Stimulated activated effector memory CD8-positive, alpha-beta T cell treated with anti-CD3 and anti-CD28 coated beads, Interleukin-12 subunit alpha, Interleukin-12 subunit beta, amount 100 ng/mL, for 72 hours (primary cell): ENCODE measurements around the gene KLHDC7A.
A peak's percentile ranks its signal among the peaks of the same experiment; 100 is the strongest.

Experiments
- ATAC-seq: fragments of 150-1000 bp; cut with Tn5 transposase; 2 replicates; pipeline ENCODE4 v1.10.0; 2021
- DNase-seq, 2 donors: peaks; one replicate each; pipeline ENCODE4 v3.0.0; 2021 to 2022; ENCODE audit warnings: low spot score in 2 of 2
- H3K27ac Mint-ChIP-seq: one replicate; pipeline ENCODE4 v1.8.0; 2022; ENCODE audit warnings: mild to moderate bottlenecking, mixed read lengths
- H3K36me3 Mint-ChIP-seq: one replicate; pipeline ENCODE4 v1.8.0; 2022; ENCODE audit warnings: mild to moderate bottlenecking, mixed read lengths
- H3K4me1 Mint-ChIP-seq: one replicate; pipeline ENCODE4 v1.8.0; 2022; ENCODE audit warnings: mixed read lengths
- H3K4me3 Mint-ChIP-seq: one replicate; pipeline ENCODE4 v1.8.0; 2022; ENCODE audit warnings: mild to moderate bottlenecking, mixed read lengths
- H3K9me3 Mint-ChIP-seq: one replicate; pipeline ENCODE4 v1.8.0; 2022; ENCODE audit warnings: mixed read lengths

The KLHDC7A gene

DNA sequence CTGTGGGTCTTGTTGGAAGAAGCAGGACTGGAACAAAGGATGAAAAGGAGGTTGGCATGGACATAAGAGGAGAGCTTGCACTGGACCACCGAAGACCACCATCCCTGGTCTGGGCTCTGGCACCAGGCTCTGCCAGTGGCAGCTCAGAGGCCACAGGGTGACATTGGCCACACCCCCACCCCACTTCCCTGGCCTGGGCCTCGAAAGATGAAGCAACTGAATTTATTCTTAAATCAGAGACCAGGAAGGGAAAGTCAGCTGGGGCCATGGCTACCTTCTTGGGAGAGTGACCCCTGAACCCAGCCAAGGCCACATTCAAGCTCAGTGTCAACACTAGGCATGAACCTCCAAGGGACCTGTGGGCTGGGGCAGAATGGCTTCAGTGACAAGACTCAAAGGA is 4.0 kb downstream of the KLHDC7A start:
- Mint-ChIP-seq H3K36me3 (no peaks in the 10 kb centered on the region), H3K9me3 (no peaks in the 10 kb centered on the region), H3K4me1 (peaks cover 7% of the 10 kb centered on the region), H3K4me3 (no peak overlapping the region), H3K27ac (no peak overlapping the region)
- DNase-seq (no peak), ATAC-seq (peak; percentile 27)

- ATAC-seq (no peak), DNase-seq (no peak)
- Mint-ChIP-seq H3K27ac (no peak overlapping the region), H3K4me3 (no peak overlapping the region), H3K9me3 (no peaks in the 10 kb centered on the region), H3K4me1 (peaks cover 2% of the 10 kb centered on the region), H3K36me3 (no peaks in the 10 kb centered on the region)
These were observed 4.5 kb downstream of the KLHDC7A start for GRCh38 chr1:18485227-18485626.

- Mint-ChIP-seq H3K4me3 (no peak overlapping the region), H3K36me3 (no peaks in the 10 kb centered on the region), H3K27ac (no peak overlapping the region), H3K4me1 (no peaks in the 10 kb centered on the region), H3K9me3 (no peaks in the 10 kb centered on the region)
- ATAC-seq (no peak), DNase-seq (no peak)
These were observed 5.5 kb downstream of the KLHDC7A start for GRCh38 chr1:18486195-18486594.

- H3K4me1 Mint-ChIP-seq = no peaks in the 10 kb centered on the region
These were observed 8.8 kb downstream of the KLHDC7A start for GRCh38 chr1:18489417-18490143.

DNA sequence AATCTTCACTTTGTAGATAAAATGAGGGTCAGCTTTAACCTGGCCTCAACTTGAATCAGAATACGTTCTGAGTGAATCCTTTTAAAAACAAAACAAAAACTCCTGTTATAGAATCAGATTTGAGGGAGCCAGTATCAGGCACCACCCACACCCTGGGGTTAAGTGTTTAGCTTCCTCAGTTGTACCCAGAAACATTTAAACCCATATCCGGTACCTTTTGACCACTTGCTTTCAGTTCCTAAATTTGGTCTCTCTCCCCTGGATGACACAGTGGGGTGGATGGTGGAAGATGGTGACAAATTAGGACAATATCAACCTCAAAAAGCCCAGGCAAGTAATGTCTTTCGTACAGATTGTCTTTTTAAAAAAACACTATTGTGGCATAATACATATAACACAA is 10.4 kb downstream of the KLHDC7A start:
- Mint-ChIP-seq H3K9me3 (no peaks in the 10 kb centered on the region), H3K4me1 (no peaks in the 10 kb centered on the region)
- no peak for ATAC-seq

More at GRCh38 chr1:18489417-18490143, 8.8 kb downstream of the KLHDC7A start:
- no peak overlapping the region for H3K4me3 Mint-ChIP-seq
- H3K27ac Mint-ChIP-seq = no peak overlapping the region
- H3K36me3 Mint-ChIP-seq = no peaks in the 10 kb centered on the region
- DNase-seq (no peak), ATAC-seq (no peak)
- no peaks in the 10 kb centered on the region for H3K9me3 Mint-ChIP-seq

DNA sequence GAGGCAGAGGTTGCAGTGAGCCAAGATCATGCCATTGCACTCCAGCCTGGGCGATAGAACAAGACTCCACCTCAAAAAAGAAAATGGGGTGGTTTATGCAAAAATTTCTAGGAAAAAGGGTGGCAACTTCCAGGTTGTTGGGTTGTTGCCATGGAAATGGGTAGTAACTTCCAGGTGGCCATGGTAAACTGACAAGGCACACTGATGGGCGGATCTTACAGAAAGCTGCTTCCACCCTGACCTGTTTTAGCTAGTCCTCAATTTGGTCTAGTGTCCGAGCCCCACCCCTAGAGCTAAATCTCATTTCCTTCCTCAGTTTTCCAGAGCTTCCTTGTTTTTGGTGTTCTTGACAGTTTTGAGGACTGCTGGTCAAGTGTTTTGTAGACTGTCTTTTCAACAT is 13.6 kb downstream of the KLHDC7A start:
- Mint-ChIP-seq H3K4me1 (no peaks in the 10 kb centered on the region), H3K27ac (no peak overlapping the region), H3K4me3 (no peak overlapping the region), H3K9me3 (no peaks in the 10 kb centered on the region), H3K36me3 (no peaks in the 10 kb centered on the region)
- ATAC-seq = no peak
- no peak for DNase-seq

More for the DNA sequence above, 10.4 kb downstream of the KLHDC7A start:
- DNase-seq = no peak
- Mint-ChIP-seq H3K36me3 (no peaks in the 10 kb centered on the region), H3K4me3 (no peak overlapping the region), H3K27ac (no peak overlapping the region)

GRCh38 chr1:18495635-18496034 is 14.9 kb downstream of the KLHDC7A start:
- no peak overlapping the region for H3K27ac Mint-ChIP-seq
- H3K36me3 Mint-ChIP-seq = no peaks in the 10 kb centered on the region
- H3K4me1 Mint-ChIP-seq = no peaks in the 10 kb centered on the region
- H3K9me3 Mint-ChIP-seq = no peaks in the 10 kb centered on the region
- no peak for DNase-seq
- no peak overlapping the region for H3K4me3 Mint-ChIP-seq
- ATAC-seq = no peak

DNA sequence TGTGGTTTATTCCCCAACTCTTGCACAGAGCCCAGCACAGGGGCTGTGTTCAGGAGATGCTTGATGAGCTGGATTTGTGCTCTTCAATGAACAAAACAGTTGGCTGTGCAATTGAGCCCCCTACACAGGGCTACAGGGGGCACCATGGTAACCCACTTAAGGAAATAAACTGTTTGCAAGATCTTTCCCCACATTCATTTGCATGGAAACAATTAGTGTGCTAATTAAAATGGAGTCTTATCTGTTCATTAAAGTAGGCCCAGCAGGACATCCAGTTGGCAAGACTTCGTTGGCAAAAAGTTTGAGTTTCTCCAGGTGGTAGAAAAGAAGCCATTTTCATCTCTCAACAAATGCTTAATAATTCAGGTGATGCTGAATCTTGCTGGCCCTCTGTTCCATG is 15.3 kb downstream of the KLHDC7A start:
- H3K4me3 Mint-ChIP-seq = no peak overlapping the region
- no peaks in the 10 kb centered on the region for H3K4me1 Mint-ChIP-seq
- H3K36me3 Mint-ChIP-seq = no peaks in the 10 kb centered on the region
- no peak for DNase-seq
- no peak overlapping the region for H3K27ac Mint-ChIP-seq
- no peak for ATAC-seq
- H3K9me3 Mint-ChIP-seq = no peaks in the 10 kb centered on the region

- no peaks in the 10 kb centered on the region for H3K36me3 Mint-ChIP-seq
- H3K4me3 Mint-ChIP-seq = no peak overlapping the region
- ATAC-seq = no peak
- H3K27ac Mint-ChIP-seq = no peak overlapping the region
- no peak for DNase-seq
- no peaks in the 10 kb centered on the region for H3K9me3 Mint-ChIP-seq
- no peaks in the 10 kb centered on the region for H3K4me1 Mint-ChIP-seq
These were observed 15.9 kb downstream of the KLHDC7A start for GRCh38 chr1:18496497-18497235.

GRCh38 chr1:18501833-18502232 is 21.1 kb downstream of the KLHDC7A start:
- H3K4me3 Mint-ChIP-seq = no peak overlapping the region
- DNase-seq (no peak), ATAC-seq (no peak)
- no peaks in the 10 kb centered on the region for H3K9me3 Mint-ChIP-seq
- no peaks in the 10 kb centered on the region for H3K36me3 Mint-ChIP-seq
- H3K4me1 Mint-ChIP-seq = no peaks in the 10 kb centered on the region
- H3K27ac Mint-ChIP-seq = no peak overlapping the region

GRCh38 chr1:18504609-18505008 is 23.9 kb downstream of the KLHDC7A start:
- DNase-seq = no peak
- no peak overlapping the region for H3K27ac Mint-ChIP-seq
- no peak for ATAC-seq
- peaks cover 3% of the 10 kb centered on the region for H3K9me3 Mint-ChIP-seq
- H3K36me3 Mint-ChIP-seq = no peaks in the 10 kb centered on the region
- H3K4me3 Mint-ChIP-seq = no peak overlapping the region
- H3K4me1 Mint-ChIP-seq = no peaks in the 10 kb centered on the region

DNA sequence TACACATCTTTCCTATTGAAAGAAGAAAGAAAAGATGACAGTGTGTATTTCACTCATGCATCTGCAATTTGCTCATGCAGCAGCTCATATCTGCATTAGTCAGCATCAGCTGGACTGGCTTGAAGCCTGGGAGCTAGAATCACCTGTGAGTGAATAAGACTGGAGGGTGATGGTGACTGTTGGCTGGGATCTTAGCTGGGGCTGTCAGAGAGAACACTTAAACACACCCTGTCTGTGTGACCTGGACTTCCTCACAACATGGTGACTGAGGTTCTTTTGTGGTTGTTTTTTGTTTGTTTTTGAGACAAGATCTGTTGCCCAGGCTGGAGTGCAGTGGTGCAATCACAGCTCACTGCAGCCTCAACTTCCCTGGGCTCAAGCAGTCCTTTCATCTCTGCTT is 24.9 kb downstream of the KLHDC7A start:
- no peaks in the 10 kb centered on the region for H3K4me1 Mint-ChIP-seq
- H3K27ac Mint-ChIP-seq = no peak overlapping the region
- no peak for ATAC-seq
- DNase-seq = no peak
- no peak overlapping the region for H3K4me3 Mint-ChIP-seq
- no peaks in the 10 kb centered on the region for H3K36me3 Mint-ChIP-seq
- H3K9me3 Mint-ChIP-seq = peaks cover 3% of the 10 kb centered on the region

GRCh38 chr1:18508084-18508483 is 27.4 kb downstream of the KLHDC7A start:
- ATAC-seq (no peak), DNase-seq (no peak)
- H3K36me3 Mint-ChIP-seq = no peaks in the 10 kb centered on the region
- H3K4me1 Mint-ChIP-seq = no peaks in the 10 kb centered on the region
- peaks cover 6% of the 10 kb centered on the region for H3K9me3 Mint-ChIP-seq
- H3K4me3 Mint-ChIP-seq = no peak overlapping the region
- H3K27ac Mint-ChIP-seq = no peak overlapping the region

DNA sequence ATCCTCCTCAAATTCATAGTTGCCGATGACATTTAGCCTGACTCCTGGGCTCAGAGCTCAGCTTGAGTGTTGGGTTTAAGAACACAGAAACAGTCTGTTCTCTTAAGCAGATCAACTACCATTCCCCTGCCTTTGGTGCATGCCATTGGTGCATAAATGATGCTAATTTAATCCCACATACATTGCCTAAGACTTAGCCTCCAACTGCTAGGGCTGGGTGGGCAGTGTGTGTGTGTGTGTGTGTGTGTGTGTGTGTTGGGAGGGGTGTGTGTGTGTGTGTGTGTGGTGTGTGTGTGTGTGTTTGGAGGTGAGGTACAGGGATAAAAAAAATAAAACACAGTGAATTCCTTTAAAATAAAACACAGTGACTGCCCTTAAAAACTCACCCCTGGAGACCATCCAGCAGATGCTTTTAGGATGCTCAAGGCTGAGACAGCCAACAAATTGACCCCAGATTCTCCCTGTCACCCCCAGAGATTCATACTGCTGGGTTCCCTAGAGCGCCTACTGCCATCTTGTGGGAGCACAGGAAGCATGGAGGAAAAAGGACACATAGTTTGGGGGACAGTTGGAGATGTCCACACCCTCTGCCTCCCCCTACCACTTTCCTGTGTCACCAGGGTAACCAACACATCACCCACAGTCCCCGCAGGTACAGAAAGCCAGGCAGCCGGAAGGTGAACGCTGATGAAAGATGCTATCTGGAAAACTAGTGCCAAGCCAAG is 30.6 kb downstream of the KLHDC7A start:
- H3K4me3 Mint-ChIP-seq = no peak overlapping the region
- H3K27ac Mint-ChIP-seq = no peak overlapping the region
- H3K9me3 Mint-ChIP-seq = peaks cover 12% of the 10 kb centered on the region
- DNase-seq = no peak
- ATAC-seq = no peak
- no peaks in the 10 kb centered on the region for H3K36me3 Mint-ChIP-seq
- no peaks in the 10 kb centered on the region for H3K4me1 Mint-ChIP-seq

GRCh38 chr1:18511874-18512150 is 31.1 kb downstream of the KLHDC7A start:
- Mint-ChIP-seq H3K27ac (no peak overlapping the region), H3K4me1 (no peaks in the 10 kb centered on the region), H3K36me3 (no peaks in the 10 kb centered on the region), H3K9me3 (peaks cover 14% of the 10 kb centered on the region), H3K4me3 (no peak overlapping the region)
- no peak for ATAC-seq
- no peak for DNase-seq

GRCh38 chr1:18512883-18513282 is 32.2 kb downstream of the KLHDC7A start:
- Mint-ChIP-seq H3K9me3 (peaks cover 14% of the 10 kb centered on the region), H3K27ac (no peak overlapping the region), H3K36me3 (no peaks in the 10 kb centered on the region), H3K4me1 (no peaks in the 10 kb centered on the region), H3K4me3 (no peak overlapping the region)
- DNase-seq (no peak), ATAC-seq (no peak)
